WTC11 (cell line): ENCODE data around the gene CA11. TPM values are rescaled to one million over a fixed set of nuclear protein-coding genes. Genes with fewer than 3 reads are reported as not detected.

Source experiments
- ATAC-seq: fragments of 200-7000 bp; cut with Tn5 transposase; 2 replicates; pipeline ENCODE4 v1.10.0; 2021; ENCODE audit warnings: mild to moderate bottlenecking, moderate library complexity
- CTCF ChIA-PET: fragments of 300-600 bp; sonication (Branson Sonifier 250); formaldehyde crosslinking; loops from one replicate; lab custom pipeline; 2021; ENCODE audit warnings: antibody characterized with exemption; lab: Charles Lee
- POLR2A ChIA-PET: fragments of 350-600 bp; sonication (Branson Sonifier 250); formaldehyde crosslinking; loops from one replicate; lab custom pipeline; 2021; ENCODE audit warnings: antibody characterized with exemption; lab: Charles Lee
- DNase-seq: peaks from one replicate; pipeline ENCODE4 v3.0.0; 2021; ENCODE audit warnings: low spot score
- H3K27ac Mint-ChIP-seq: 2 replicates; pipeline ENCODE4 v1.8.0; 2021; ENCODE audit warnings: mixed read lengths
- H3K27me3 Mint-ChIP-seq: 2 replicates; pipeline ENCODE4 v1.8.0; 2021; ENCODE audit warnings: low read depth, mild to moderate bottlenecking, moderate library complexity, mixed read lengths
- H3K36me3 Mint-ChIP-seq: 2 replicates; pipeline ENCODE4 v1.8.0; 2021; ENCODE audit warnings: mixed read lengths
- H3K4me1 Mint-ChIP-seq: 2 replicates; pipeline ENCODE4 v1.8.0; 2022; ENCODE audit warnings: mixed read lengths
- H3K4me3 Mint-ChIP-seq: 2 replicates; pipeline ENCODE4 v1.8.0; 2021; ENCODE audit warnings: mild to moderate bottlenecking, moderate library complexity, mixed read lengths
- H3K9me3 Mint-ChIP-seq: 2 replicates; pipeline ENCODE4 v1.8.0; 2021; ENCODE audit warnings: mixed read lengths
- ATF1 ChIP-seq: sonication (generic); formaldehyde crosslinking; IDR thresholded peaks from 2 replicates; pipeline ENCODE4 v1.8.1; 2023; ENCODE audit warnings: mild to moderate bottlenecking, moderate library complexity, missing genetic modification reagents
- CBFB ChIP-seq: sonication (generic); formaldehyde crosslinking; IDR thresholded peaks from 2 replicates; pipeline ENCODE4 v1.8.1; 2022; ENCODE audit warnings: mild to moderate bottlenecking, low read depth, missing genetic modification reagents
- FOXK1 ChIP-seq: sonication (generic); formaldehyde crosslinking; IDR thresholded peaks from 2 replicates; pipeline ENCODE4 v1.8.0; 2022; ENCODE audit warnings: mild to moderate bottlenecking, moderate library complexity, missing genetic modification reagents
- GABPB1 ChIP-seq: sonication (generic); formaldehyde crosslinking; IDR thresholded peaks from 2 replicates; pipeline ENCODE4 v1.8.1; 2023; ENCODE audit warnings: mild to moderate bottlenecking, missing genetic modification reagents
- IRF2 ChIP-seq: sonication (generic); formaldehyde crosslinking; IDR thresholded peaks from 2 replicates; pipeline ENCODE4 v1.8.0; 2022; ENCODE audit warnings: low read depth, missing genetic modification reagents, borderline replicate concordance
- JAZF1 ChIP-seq: fragments of 250-450 bp; sonication (Bioruptor Pico); IDR thresholded peaks from 2 replicates; pipeline ENCODE4 v1.9.0; 2021; ENCODE audit warnings: moderate library complexity, mild to moderate bottlenecking, inconsistent platforms
- NR2C2 ChIP-seq: sonication (generic); formaldehyde crosslinking; IDR thresholded peaks from 2 replicates; pipeline ENCODE4 v1.8.0; 2022; ENCODE audit warnings: mild to moderate bottlenecking, missing genetic modification reagents
- NR3C1 ChIP-seq: sonication (generic); formaldehyde crosslinking; conservative IDR thresholded peaks from 2 replicates; pipeline ENCODE4 v1.8.1; 2023; ENCODE audit warnings: low read depth, mild to moderate bottlenecking, missing genetic modification reagents
- RELA ChIP-seq: sonication (generic); formaldehyde crosslinking; IDR thresholded peaks from 2 replicates; pipeline ENCODE4 v1.8.1; 2022; ENCODE audit warnings: missing genetic modification reagents, mild to moderate bottlenecking, borderline replicate concordance
- SMAD4 ChIP-seq: sonication (generic); formaldehyde crosslinking; IDR thresholded peaks from 2 replicates; pipeline ENCODE4 v1.8.0; 2022; ENCODE audit warnings: mild to moderate bottlenecking, missing genetic modification reagents
- SOX15 ChIP-seq: fragments of 250-450 bp; sonication (Bioruptor Pico); IDR thresholded peaks from 2 replicates; pipeline ENCODE4 v1.9.0; 2021; ENCODE audit warnings: mild to moderate bottlenecking
- SP1 ChIP-seq: sonication (generic); formaldehyde crosslinking; conservative IDR thresholded peaks from 2 replicates; pipeline ENCODE4 v1.8.1; 2022; ENCODE audit warnings: missing genetic modification reagents
- ZNF121 ChIP-seq: sonication (generic); formaldehyde crosslinking; IDR thresholded peaks from 2 replicates; pipeline ENCODE4 v1.8.0; 2023; ENCODE audit warnings: missing genetic modification reagents
- ZNF232 ChIP-seq: sonication (generic); formaldehyde crosslinking; IDR thresholded peaks from 2 replicates; pipeline ENCODE4 v1.8.0; 2022; ENCODE audit warnings: mild to moderate bottlenecking, missing genetic modification reagents
- ZNF317 ChIP-seq: sonication (generic); formaldehyde crosslinking; IDR thresholded peaks from 2 replicates; pipeline ENCODE4 v1.8.1; 2023; ENCODE audit warnings: low read depth, mild to moderate bottlenecking, moderate library complexity, missing genetic modification reagents, borderline replicate concordance
- ZNF396 ChIP-seq: fragments of 250-450 bp; sonication (Bioruptor Pico); IDR thresholded peaks from 2 replicates; pipeline ENCODE4 v1.8.0; 2021; ENCODE audit warnings: mild to moderate bottlenecking, moderate library complexity, borderline replicate concordance
- total RNA-seq: library from RNA; stranded (reverse); gene quantifications from 3 replicates; pipeline ENCODE4 v1.2.3, GENCODE V29; 2021
- TF ChIP-seq, protein P1 (sequence below): sonication (generic); formaldehyde crosslinking; IDR thresholded peaks from 2 replicates; pipeline ENCODE4 v1.8.1; 2022; ENCODE audit warnings: low read depth, mild to moderate bottlenecking, moderate library complexity, missing genetic modification reagents, borderline replicate concordance
- TF ChIP-seq, protein P2 (sequence below): fragments of 250-450 bp; sonication (Bioruptor Pico); IDR thresholded peaks from 2 replicates; pipeline ENCODE4 v1.9.0; 2021; ENCODE audit warnings: moderate library complexity, mild to moderate bottlenecking, inconsistent platforms, borderline replicate concordance
- TF ChIP-seq, protein P3 (sequence below): fragments of 250-450 bp; sonication (Bioruptor Pico); IDR thresholded peaks from 2 replicates; pipeline ENCODE4 v1.9.0; 2021; ENCODE audit warnings: mild to moderate bottlenecking
- TF ChIP-seq, protein P4 (sequence below): sonication (generic); formaldehyde crosslinking; IDR thresholded peaks from 2 replicates; pipeline ENCODE4 v1.8.0; 2022; ENCODE audit warnings: mild to moderate bottlenecking, missing genetic modification reagents
- TF ChIP-seq, protein P5 (sequence below): fragments of 250-450 bp; sonication (Bioruptor Pico); IDR thresholded peaks from 2 replicates; pipeline ENCODE4 v1.8.0; 2021; ENCODE audit warnings: mild to moderate bottlenecking

Gene CA11
- total RNA-seq, 1 experiment from 2014 or later = 41.4 TPM

DNA sequence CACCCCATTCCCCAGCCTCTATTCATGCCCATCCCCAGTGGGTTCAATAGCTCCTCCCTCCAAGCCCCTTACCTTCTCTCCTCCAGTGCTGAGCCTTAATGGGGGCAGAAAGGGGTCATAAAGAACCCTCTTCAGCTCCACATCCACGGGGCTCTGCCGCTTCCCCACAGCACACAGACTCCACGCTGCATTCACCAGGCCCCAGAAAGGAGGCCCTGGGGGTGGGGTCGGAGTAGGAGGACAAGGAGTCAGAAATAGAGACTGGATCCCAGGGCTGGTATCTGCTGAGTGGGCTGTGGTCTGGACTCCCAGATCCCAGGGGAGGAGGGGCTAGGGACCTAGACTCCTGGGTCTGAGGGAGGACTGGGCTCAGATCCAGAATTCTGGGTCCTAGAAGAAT lies 1.6 kb downstream of the CA11 start (continued):
- TF ChIP-seq, protein P1, sequence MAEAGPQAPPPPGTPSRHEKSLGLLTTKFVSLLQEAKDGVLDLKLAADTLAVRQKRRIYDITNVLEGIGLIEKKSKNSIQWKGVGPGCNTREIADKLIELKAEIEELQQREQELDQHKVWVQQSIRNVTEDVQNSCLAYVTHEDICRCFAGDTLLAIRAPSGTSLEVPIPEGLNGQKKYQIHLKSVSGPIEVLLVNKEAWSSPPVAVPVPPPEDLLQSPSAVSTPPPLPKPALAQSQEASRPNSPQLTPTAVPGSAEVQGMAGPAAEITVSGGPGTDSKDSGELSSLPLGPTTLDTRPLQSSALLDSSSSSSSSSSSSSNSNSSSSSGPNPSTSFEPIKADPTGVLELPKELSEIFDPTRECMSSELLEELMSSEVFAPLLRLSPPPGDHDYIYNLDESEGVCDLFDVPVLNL (CRISPR knock-in tag) = no peak
- TF ChIP-seq ZNF317 (CRISPR knock-in tag) (no peak), ATF1 (CRISPR knock-in tag) (no peak), GABPB1 (CRISPR knock-in tag) (no peak), RELA (no peak), SOX15 (CRISPR knock-in tag) (no peak), IRF2 (no peak), NR2C2 (CRISPR knock-in tag) (no peak)
- TF ChIP-seq, protein P2, sequence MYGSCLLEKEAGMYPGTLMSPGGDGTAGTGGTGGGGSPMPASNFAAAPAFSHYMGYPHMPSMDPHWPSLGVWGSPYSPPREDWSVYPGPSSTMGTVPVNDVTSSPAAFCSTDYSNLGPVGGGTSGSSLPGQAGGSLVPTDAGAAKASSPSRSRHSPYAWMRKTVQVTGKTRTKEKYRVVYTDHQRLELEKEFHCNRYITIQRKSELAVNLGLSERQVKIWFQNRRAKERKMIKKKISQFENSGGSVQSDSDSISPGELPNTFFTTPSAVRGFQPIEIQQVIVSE (CRISPR knock-in tag) = no peak
- TF ChIP-seq, protein P3, sequence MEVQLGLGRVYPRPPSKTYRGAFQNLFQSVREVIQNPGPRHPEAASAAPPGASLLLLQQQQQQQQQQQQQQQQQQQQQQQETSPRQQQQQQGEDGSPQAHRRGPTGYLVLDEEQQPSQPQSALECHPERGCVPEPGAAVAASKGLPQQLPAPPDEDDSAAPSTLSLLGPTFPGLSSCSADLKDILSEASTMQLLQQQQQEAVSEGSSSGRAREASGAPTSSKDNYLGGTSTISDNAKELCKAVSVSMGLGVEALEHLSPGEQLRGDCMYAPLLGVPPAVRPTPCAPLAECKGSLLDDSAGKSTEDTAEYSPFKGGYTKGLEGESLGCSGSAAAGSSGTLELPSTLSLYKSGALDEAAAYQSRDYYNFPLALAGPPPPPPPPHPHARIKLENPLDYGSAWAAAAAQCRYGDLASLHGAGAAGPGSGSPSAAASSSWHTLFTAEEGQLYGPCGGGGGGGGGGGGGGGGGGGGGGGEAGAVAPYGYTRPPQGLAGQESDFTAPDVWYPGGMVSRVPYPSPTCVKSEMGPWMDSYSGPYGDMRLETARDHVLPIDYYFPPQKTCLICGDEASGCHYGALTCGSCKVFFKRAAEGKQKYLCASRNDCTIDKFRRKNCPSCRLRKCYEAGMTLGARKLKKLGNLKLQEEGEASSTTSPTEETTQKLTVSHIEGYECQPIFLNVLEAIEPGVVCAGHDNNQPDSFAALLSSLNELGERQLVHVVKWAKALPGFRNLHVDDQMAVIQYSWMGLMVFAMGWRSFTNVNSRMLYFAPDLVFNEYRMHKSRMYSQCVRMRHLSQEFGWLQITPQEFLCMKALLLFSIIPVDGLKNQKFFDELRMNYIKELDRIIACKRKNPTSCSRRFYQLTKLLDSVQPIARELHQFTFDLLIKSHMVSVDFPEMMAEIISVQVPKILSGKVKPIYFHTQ = no peak
- TF ChIP-seq, all 79 proteins: peak for 0

DNA sequence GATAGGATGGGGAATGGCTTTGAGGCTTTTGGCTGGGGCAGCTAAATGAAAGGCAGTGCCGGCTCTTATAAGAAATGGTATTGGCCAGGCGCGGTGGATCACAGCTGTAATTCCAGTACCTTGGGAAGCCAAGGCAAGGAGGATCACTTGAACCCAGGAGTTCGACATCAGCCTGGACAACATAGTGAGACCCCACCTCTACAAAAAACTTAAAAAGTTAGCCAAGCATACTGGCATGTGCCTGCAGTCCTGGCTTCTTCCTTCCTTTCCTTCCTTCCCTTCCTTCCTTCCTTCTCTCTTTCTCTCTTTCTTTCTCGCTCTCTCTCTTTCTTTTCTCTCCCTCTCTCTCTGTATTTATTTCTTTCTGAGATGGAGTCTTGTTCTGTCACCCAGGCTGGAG lies 3.1 kb downstream of the CA11 start:
- Mint-ChIP-seq H3K4me3 (no peak overlapping the region), H3K27ac (no peak overlapping the region), H3K9me3 (no peaks in the 10 kb centered on the region), H3K4me1 (peaks cover 27% of the 10 kb centered on the region), H3K36me3 (peaks cover 9% of the 10 kb centered on the region; the same call in 1 of the 2 replicates), H3K27me3 (peaks cover 6% of the 10 kb centered on the region)
- ChIA-PET POLR2A (no interaction called here), CTCF (no interaction called here)
- ATAC-seq (no peak), DNase-seq (no peak)
- peak; percentile 58; the same call in 1 of the 2 replicates for TF ChIP-seq ZNF121 (CRISPR knock-in tag)
- TF ChIP-seq GABPB1 (CRISPR knock-in tag) = no peak

DNA sequence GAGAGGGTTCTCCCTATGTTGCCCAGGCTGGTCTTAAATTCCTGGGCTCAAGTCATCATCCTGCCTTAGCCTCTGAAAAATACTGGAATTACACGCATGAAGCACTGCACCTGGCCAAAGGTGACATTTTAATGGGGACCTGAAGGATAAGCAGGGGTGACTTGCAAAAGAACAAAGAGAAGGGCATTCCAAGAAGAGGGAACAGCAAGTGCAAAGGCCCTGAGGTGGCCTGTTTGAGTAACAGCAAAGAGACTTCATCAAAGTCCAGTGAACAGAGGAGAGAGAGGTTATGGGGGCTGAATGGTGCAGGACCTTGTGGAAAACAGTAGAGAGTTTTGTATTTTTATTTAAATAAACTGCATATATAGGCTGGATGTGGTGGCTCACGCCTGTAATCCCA lies 4.1 kb downstream of the CA11 start:
- ChIA-PET CTCF (interaction anchor here (1.0 kb wide), 1 partner anchor 12 kb away, joined by 3 read pairs; no protein-coding TSS in a partner anchor), POLR2A (no interaction called here)
- TF ChIP-seq CBFB (CRISPR knock-in tag) = no peak
- TF ChIP-seq ZNF121 (CRISPR knock-in tag) = no peak
- Mint-ChIP-seq H3K27ac (0 out of 2 replicates have a peak overlapping the region, but pooled peaks have one; percentile 53), H3K4me1 (peaks cover 27% of the 10 kb centered on the region), H3K27me3 (peaks cover 6% of the 10 kb centered on the region), H3K4me3 (no peak overlapping the region), H3K9me3 (no peaks in the 10 kb centered on the region), H3K36me3 (peaks cover 9% of the 10 kb centered on the region; the same call in 1 of the 2 replicates)
- no peak for ATAC-seq
- DNase-seq = no peak

DNA sequence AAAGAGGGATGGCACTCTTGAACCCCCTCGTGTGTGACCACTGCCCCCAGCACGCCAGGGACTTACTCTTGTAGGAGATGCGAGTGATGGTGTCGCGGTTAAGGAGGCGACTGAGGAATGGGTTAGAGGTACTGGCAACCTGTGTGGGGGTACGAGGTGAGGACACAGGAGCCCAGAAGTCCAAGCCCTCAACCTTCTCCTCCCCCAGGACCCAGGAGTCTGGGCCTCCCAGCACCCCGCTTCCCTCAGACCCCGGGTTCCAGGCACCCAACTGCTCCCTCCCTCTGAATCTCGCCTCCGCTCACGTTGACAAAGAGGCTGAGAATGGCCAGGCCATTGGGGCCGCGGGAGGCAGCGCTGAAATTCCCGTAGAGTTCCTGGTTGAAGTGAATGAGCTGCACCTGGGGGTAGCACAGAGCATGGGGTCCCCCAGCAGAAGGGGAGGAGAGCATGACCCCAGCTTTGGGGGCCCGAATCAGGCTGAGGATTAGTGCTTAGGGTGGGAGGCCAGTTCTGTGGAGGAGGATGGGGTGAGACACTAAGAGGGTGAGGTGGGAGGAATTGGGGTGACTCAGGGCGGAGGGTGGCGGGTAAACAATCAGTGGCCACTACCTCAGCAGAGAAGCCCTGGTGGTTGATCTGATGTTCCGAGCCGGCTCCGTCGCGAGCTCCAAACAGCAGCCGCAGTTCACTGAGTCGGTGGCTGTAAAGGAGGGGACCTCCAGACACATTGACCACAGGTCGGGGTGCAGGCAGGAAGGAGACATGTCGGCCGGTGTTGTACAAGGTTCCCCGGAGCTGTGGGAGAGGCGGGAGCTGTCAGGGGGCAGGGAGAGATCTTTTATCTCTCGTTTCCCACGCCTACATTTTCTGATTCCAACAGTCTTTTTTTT lies 6.3 kb downstream of the CA11 start:
- CTCF ChIA-PET = interaction anchor here (0.7 to 0.8 kb wide), 2 partner anchors 108 to 148 kb away, joined by 3 to 6 read pairs; no protein-coding TSS in a partner anchor
- POLR2A ChIA-PET = interaction anchor here (1.0 kb wide), 1 partner anchor 9 kb away, joined by 3 read pairs; no protein-coding TSS in a partner anchor
- H3K4me1 Mint-ChIP-seq = peaks cover 34% of the 10 kb centered on the region
- peaks cover 9% of the 10 kb centered on the region; the same call in 1 of the 2 replicates for H3K36me3 Mint-ChIP-seq
- TF ChIP-seq NR3C1 (CRISPR knock-in tag) = no peak
- no peak for TF ChIP-seq JAZF1 (CRISPR knock-in tag)
- no peak for TF ChIP-seq SP1
- no peak for TF ChIP-seq IRF2
- no peak for TF ChIP-seq FOXK1 (CRISPR knock-in tag)
- TF ChIP-seq, protein P4, sequence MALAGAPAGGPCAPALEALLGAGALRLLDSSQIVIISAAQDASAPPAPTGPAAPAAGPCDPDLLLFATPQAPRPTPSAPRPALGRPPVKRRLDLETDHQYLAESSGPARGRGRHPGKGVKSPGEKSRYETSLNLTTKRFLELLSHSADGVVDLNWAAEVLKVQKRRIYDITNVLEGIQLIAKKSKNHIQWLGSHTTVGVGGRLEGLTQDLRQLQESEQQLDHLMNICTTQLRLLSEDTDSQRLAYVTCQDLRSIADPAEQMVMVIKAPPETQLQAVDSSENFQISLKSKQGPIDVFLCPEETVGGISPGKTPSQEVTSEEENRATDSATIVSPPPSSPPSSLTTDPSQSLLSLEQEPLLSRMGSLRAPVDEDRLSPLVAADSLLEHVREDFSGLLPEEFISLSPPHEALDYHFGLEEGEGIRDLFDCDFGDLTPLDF (CRISPR knock-in tag) = no peak
- no peak for TF ChIP-seq GABPB1 (CRISPR knock-in tag)
- TF ChIP-seq, protein P5, sequence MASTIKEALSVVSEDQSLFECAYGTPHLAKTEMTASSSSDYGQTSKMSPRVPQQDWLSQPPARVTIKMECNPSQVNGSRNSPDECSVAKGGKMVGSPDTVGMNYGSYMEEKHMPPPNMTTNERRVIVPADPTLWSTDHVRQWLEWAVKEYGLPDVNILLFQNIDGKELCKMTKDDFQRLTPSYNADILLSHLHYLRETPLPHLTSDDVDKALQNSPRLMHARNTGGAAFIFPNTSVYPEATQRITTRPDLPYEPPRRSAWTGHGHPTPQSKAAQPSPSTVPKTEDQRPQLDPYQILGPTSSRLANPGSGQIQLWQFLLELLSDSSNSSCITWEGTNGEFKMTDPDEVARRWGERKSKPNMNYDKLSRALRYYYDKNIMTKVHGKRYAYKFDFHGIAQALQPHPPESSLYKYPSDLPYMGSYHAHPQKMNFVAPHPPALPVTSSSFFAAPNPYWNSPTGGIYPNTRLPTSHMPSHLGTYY (CRISPR knock-in tag) = no peak
- no peak for TF ChIP-seq SMAD4 (CRISPR knock-in tag)
- no peak for TF ChIP-seq ZNF232 (CRISPR knock-in tag)
- TF ChIP-seq ZNF396 = no peak
- no peak for TF ChIP-seq NR2C2 (CRISPR knock-in tag)
- H3K27me3 Mint-ChIP-seq = peaks cover 15% of the 10 kb centered on the region
- H3K27ac Mint-ChIP-seq = peak overlapping the region; percentile 89
- H3K4me3 Mint-ChIP-seq = peak overlapping the region; percentile 81
- DNase-seq (no peak), ATAC-seq (no peak)
- no peaks in the 10 kb centered on the region for H3K9me3 Mint-ChIP-seq
